Right lobe of liver (tissue), 6 donors: ENCODE results near the gene FCMR. TPM values are rescaled to one million over a fixed set of nuclear protein-coding genes. Genes with fewer than 3 reads are reported as not detected.

Experiments used
- ATAC-seq, 4 donors: fragments of 200-7000 bp; cut with Tn5 transposase; one replicate each; pipeline ENCODE4 v1.9.1; 2020; ENCODE audit warnings: mild to moderate bottlenecking in 4 of 4, moderate library complexity in 4 of 4
- DNase-seq, 3 donors: peaks; one replicate each; pipeline ENCODE4 v3.0.0-alpha.2; 2020
- H3K27ac ChIP-seq, 3 donors: fragments of 200-600 bp; one replicate each; pipeline ENCODE4 v1.8.0; 2022
- H3K27me3 ChIP-seq, 2 donors: fragments of 200-600 bp; one replicate each; pipeline ENCODE4 v1.8.0; 2022
- H3K36me3 ChIP-seq, 4 donors: fragments of 200-600 bp; sonication (generic) in 1 of 4; one replicate each; pipeline versions ENCODE4 v1.5.1 to v1.8.0; 2017 to 2022; ENCODE audit warnings: control low read depth in 1 of 4
- H3K4me1 ChIP-seq, 4 donors: fragments of 200-600 bp; sonication (generic) in 1 of 4; one replicate each; pipeline versions ENCODE4 v1.5.1 to v1.8.0; 2017 to 2022; ENCODE audit warnings: control low read depth in 1 of 4
- H3K4me3 ChIP-seq, 3 donors: fragments of 200-600 bp; one replicate each; pipeline ENCODE4 v1.8.0; 2022
- H3K9me3 ChIP-seq, 4 donors: fragments of 200-600 bp; sonication (generic) in 1 of 4; one replicate each; pipeline versions ENCODE4 v1.5.1 to v1.8.0; 2017 to 2022; ENCODE audit warnings: control low read depth in 1 of 4
- CTCF ChIP-seq, 4 donors: fragments of 200-600 bp in 3 of 4; fragments of 450-650 bp in 1 of 4; IDR thresholded peaks; one replicate each; pipeline versions ENCODE4 v1.5.1 to v1.8.0; 2016 to 2022; ENCODE audit warnings: antibody characterized with exemption in 4 of 4, mild to moderate bottlenecking in 2 of 4
- POLR2A ChIP-seq: fragments of 450-650 bp; IDR thresholded peaks from one replicate; pipeline ENCODE4 v1.6.1; 2017; ENCODE audit warnings: antibody characterized with exemption, mild to moderate bottlenecking
- WGBS: methylation state at CpG from one replicate; pipeline ENCODE4 v1.1.6; 2018; ENCODE audit warnings: low coverage, low lambda C conversion rate; ENCODE audit not compliant: insufficient coverage; ENCODE audit errors: missing lambda C conversion rate; 5-methylcytosine and 5-hydroxymethylcytosine counted together
- intact Hi-C, 2 donors: fragments of 100-400 bp; cut with DNase I; formaldehyde crosslinking; loops; one replicate each; pipeline versions ENCODE4 v1.11.2 to v1.14.1; 2022
- total RNA-seq, 6 experiments: library from RNA; depleted of rRNA in 2 of 6; stranded (reverse); fragments of >200 nt in 2 of 6; fragmentation: NEBNext Ultra II Directional in 3 of 6; extraction: Animal tissue kit (Norgen Biotek cat#: 25700) in 3 of 6; gene quantifications; one replicate each; pipeline versions ENCODE4 v1.1.0 to v1.2.4, GENCODE V29; 2016 to 2023
- donor health status: DM: no; HTN: yes; CAD: no.
- donor health status: DM: no; HTN: no; CAD: no.
- donor health status: DM: no; HTN: no; CAD: no.
- donor health status: DM: no; HTN: yes; CAD: no.
- donor health status: DM: no; HTN: yes; CAD: no.

FCMR gene
- total RNA-seq, 6 experiments from 2014 or later, result 0.80 to 3.2 (median 1.4) TPM

GRCh38 chr1:206944703-206945102 lies 23.0 kb upstream of the FCMR start:
- Histone ChIP-seq H3K27me3 (no peaks in the 10 kb centered on the region), H3K4me1 (peaks cover 0 to 54% (median 13%) of the 10 kb centered on the region in 4 donors), H3K36me3 (peaks cover 0 to 3% (median 0%) of the 10 kb centered on the region in 4 donors), H3K27ac (no peak overlapping the region), H3K9me3 (no peaks in the 10 kb centered on the region), H3K4me3 (no peak overlapping the region)
- WGBS, result 73% methylated on average over 5 of the region's 5 CpGs
- intact Hi-C loops, result no loop called here
- no peak for TF ChIP-seq POLR2A
- TF ChIP-seq CTCF (IDR thresholded peaks at IDR 0.05), result no peak
- ATAC-seq, result no peak
- DNase-seq, result no peak

GRCh38 chr1:206941766-206942418 lies 20.2 kb upstream of the FCMR start:
- 17% methylated on average over 5 of the region's 6 CpGs for WGBS
- H3K27me3 ChIP-seq, result no peaks in the 10 kb centered on the region
- peaks cover 0 to 41% (median 7%) of the 10 kb centered on the region in 4 donors for H3K4me1 ChIP-seq
- ATAC-seq (peak; percentile 16 to 69 (median 50)), DNase-seq (peak in 1 of 3 donors; percentile 49)
- no peak for TF ChIP-seq POLR2A
- no peak for TF ChIP-seq CTCF (IDR thresholded peaks at IDR 0.05)
- no peaks in the 10 kb centered on the region for H3K9me3 ChIP-seq
- H3K27ac ChIP-seq, result no peak overlapping the region
- H3K4me3 ChIP-seq, result no peak overlapping the region
- intact Hi-C loops, result no loop called here
- peaks cover 0 to 5% (median 0%) of the 10 kb centered on the region in 4 donors for H3K36me3 ChIP-seq

- Histone ChIP-seq H3K27me3 (no peaks in the 10 kb centered on the region), H3K9me3 (no peaks in the 10 kb centered on the region), H3K36me3 (peaks cover 0 to 5% (median 0%) of the 10 kb centered on the region in 4 donors), H3K4me3 (no peak overlapping the region), H3K4me1 (peaks cover 0 to 28% (median 7%) of the 10 kb centered on the region in 4 donors), H3K27ac (no peak overlapping the region)
- WGBS, result 100% methylated on average over 2 of the region's 3 CpGs
- DNase-seq, result no peak
- ATAC-seq, result no peak
- TF ChIP-seq POLR2A, result no peak
- no peak for TF ChIP-seq CTCF (IDR thresholded peaks at IDR 0.05)
- intact Hi-C loops, result no loop called here
Measured at GRCh38 chr1:206940588-206940936, 18.8 kb upstream of the FCMR start.

GRCh38 chr1:206939841-206940587 lies 18.3 kb upstream of the FCMR start:
- Histone ChIP-seq H3K9me3 (no peaks in the 10 kb centered on the region), H3K27ac (no peak overlapping the region), H3K4me1 (peaks cover 0 to 22% (median 4%) of the 10 kb centered on the region in 4 donors), H3K36me3 (peaks cover 0 to 5% (median 0%) of the 10 kb centered on the region in 4 donors), H3K4me3 (no peak overlapping the region), H3K27me3 (no peaks in the 10 kb centered on the region)
- intact Hi-C loops, result loop anchor here (5.0 kb wide), 2 partner anchors 32 to 37 kb away; partner anchors contain the start of gene FCAMR (in 1 of the 2)
- WGBS, result 69% methylated on average over 5 of the region's 9 CpGs
- TF ChIP-seq CTCF (IDR thresholded peaks at IDR 0.05) (no peak), POLR2A (no peak)
- ATAC-seq (no peak), DNase-seq (no peak)
